Effector CD4-positive, alpha-beta T cell (primary cell): ENCODE results near the gene GDAP1L1.
A peak's percentile ranks its signal among the peaks of the same experiment; 100 is the strongest.
"Not testable (repeated sequence)": the region's sequence is repeated elsewhere in the genome, so short reads cannot be mapped to it uniquely, and the experiment has no call there.

ENCODE experiments used
- DNase-seq: peaks from one replicate; pipeline ENCODE4 v3.0.0-alpha.2; 2020

Gene GDAP1L1

GRCh38 chr20:44309763-44310663 lies 62.9 kb downstream of the GDAP1L1 start:
- no peak for DNase-seq

DNA sequence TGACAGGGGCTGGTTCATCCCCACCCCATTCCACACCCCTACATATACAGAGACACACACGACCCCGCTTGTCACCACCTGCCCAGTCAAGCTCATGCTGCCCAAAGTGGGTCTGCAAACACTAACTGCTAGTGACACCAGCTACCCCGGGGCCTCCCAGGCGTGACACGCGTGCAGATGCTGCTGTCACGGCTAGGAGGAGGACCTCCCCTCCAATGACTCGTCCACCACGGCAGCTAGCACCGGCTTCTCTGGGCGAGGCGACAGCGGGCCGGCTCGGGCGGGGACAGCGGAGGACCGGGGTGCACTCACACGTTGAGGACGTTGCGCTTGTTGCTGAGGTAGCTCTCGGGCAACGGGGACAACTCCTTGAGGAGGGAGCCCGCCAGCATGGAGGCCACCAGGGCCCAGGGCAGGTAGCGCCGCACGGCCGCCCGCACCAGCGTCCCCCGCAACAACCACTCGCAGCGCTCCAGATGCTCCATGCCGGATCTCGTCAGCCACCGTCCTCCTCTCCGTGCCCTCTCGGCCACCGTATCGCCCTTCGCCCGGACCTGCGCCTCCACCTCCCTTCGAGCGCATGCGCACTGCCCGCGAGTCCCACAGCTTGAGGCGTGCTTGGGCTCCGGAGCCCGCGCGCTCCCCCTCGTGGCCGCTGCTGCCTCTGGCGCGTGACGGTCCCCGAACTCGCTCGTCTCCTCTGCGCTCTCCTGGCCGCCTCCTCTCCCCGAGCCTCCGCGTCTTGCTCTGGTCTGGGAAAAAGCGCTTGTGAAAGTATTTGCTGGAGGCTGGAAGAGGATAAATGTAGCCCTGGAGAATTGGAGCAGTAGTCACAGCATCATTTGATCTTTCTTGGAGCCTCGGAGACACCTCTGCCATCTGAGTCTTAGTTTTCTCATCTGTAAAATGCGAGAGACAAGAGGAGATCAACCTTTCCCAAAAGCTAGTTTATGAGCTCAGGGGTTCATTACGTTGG lies 63.8 kb downstream of the GDAP1L1 start, which contains the start of gene FITM2:
FITM2 (minus strand) TSS at position 539 of the 976 bp plus-strand sequence; CDS start at position 485, 54 bp downstream.
- DNase-seq, result peak; percentile 99

DNA sequence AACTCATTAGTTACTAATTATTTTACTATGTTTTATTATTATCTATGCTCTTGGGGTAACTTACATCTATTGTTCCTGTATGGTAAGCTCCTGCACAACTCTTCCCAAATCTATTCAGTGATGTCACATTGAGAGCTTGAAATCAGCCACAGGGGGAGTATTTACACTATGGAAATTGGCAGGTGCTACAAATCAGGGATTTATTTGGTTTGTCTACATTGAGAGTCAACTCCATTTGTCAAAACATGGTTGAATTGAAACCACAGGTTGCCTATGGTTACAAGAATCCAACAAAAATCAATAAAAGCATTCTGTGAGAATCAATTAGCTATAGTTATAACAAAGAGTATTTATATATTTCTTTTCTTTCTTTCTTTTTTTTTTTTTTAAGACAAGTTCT lies 67.8 kb downstream of the GDAP1L1 start:
- DNase-seq, result no peak

DNA sequence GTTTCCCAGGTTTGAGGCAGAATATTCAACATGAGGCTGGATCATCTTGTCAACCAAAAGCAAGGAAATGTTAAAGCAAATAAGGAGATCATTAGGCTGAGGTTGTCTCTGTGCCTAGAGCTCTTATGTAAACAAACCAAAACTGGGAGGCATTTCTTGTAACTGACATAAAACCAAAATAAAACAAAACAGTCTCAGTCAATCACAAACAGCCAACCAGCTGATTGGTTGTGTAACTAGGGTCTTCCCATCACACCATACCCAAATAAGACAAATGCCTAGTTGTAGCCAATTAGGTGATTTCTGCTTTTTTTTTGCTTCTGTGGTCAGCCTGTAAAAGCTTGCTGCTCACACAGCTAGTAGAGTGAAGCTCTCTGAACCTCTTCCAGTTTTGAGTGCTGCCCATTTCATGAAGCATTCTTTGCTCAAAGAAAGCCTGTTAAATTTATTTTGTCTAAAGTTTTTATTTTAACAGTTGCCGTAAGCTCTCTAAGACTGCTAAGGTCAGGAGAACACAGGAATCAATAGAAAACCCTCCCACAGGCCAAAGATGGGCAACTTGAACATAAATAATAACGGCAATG lies 72.8 kb downstream of the GDAP1L1 start:
- no peak for DNase-seq

DNA sequence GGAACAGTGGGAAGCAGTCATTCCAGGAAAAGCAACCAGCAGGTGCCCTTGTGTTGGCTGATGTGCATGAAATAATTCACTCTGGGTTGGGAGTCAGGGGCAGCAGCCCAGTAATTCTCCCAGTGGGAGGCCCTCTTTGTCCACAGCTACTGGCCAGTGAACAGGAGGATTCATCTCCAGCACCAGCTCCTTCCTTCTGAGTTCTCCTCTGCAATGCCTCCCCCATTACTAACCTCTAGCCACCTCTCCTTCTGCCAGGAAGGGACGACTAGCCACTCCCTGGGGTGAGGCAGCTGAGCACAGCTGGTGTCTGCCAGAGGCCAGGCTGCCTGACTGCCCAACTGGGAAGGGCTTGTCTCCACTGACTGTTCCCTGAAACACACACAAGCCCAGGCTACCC lies 77.2 kb downstream of the GDAP1L1 start:
- DNase-seq, result no peak

- no peak for DNase-seq
Measured at GRCh38 chr20:44326391-44327159, 79.5 kb downstream of the GDAP1L1 start.

GRCh38 chr20:44327748-44328147 lies 80.6 kb downstream of the GDAP1L1 start:
- DNase-seq, result not testable (repeated sequence)

DNA sequence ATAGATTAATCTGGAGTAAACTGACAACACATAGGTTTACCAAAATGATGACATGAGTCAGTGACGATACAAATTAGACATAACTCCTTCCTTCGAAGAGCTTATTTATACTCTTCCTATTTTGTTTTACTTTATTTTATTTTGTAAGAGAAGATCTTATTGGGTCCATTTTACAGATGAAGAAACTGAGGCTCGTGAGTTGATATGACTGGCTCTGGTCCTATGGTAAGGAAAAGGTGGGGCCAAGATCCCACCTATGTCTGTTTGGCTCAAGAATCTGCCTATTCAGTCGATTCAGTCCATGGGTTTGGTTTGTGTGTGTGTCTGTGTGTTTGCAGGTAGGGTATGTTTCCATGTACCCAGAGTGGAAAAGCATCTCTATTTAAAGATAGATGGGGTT lies 81.3 kb downstream of the GDAP1L1 start:
- DNase-seq, result no peak
